Pancreas (tissue), 10 donors: Measurements from ENCODE around the gene NANOS2. TPM values are rescaled to one million over a fixed set of nuclear protein-coding genes. Genes with fewer than 3 reads are reported as not detected.

Source experiments
- ATAC-seq, 4 donors: fragments of 200-7000 bp; cut with Tn5 transposase; one replicate each; pipeline versions ENCODE4 v1.8.0 to v1.9.1; 2020; ENCODE audit warnings: mild to moderate bottlenecking in 4 of 4, moderate library complexity in 4 of 4
- DNase-seq, 6 donors: peaks; one replicate each; pipeline ENCODE4 v3.0.0-alpha.2; 2020
- FAIRE-seq: peaks from 2 replicates; lab custom pipeline; 2012; peaks lifted over from hg19 to GRCh38; lab: Jason Lieb, UNC
- H3K27ac ChIP-seq, 4 donors: fragments of 200-600 bp; sonication (generic); 1 replicate in 3 of 4; 2 replicates in 1 of 4; pipeline versions ENCODE4 v1.5.0 to v1.8.0; 2020
- H3K27me3 ChIP-seq, 4 donors: fragments of 200-600 bp; one replicate each; pipeline ENCODE4 v1.8.0; 2021
- H3K36me3 ChIP-seq, 3 donors: fragments of 200-600 bp; sonication (generic) in 1 of 3; one replicate each; pipeline versions ENCODE4 v1.5.0 to v1.8.0; 2020 to 2021
- H3K4me1 ChIP-seq, 3 donors: fragments of 200-600 bp; one replicate each; pipeline ENCODE4 v1.8.0; 2021
- H3K4me3 ChIP-seq, 4 donors: fragments of 200-600 bp; sonication (generic) in 2 of 4; one replicate each; pipeline versions ENCODE4 v1.5.0 to v1.8.0; 2020 to 2021
- H3K9me3 ChIP-seq, 4 donors: fragments of 200-600 bp; one replicate each; pipeline ENCODE4 v1.8.0; 2021
- WGBS, 2 donors: extraction: QIAGEN DNeasy Blood & Tissue Kit; methylation state at CpG; one replicate each; pipeline ENCODE4 v1.1.7; 2013; 5-methylcytosine and 5-hydroxymethylcytosine counted together
- intact Hi-C, 3 donors: fragments of 100-400 bp; cut with DNase I; formaldehyde crosslinking; loops; one replicate each; pipeline versions ENCODE4 v1.11.1 to v1.14.2; 2022
- polyA plus RNA-seq, 2 donors: library from polyadenylated mRNA; stranded (reverse); fragments of 200-250 nt; gene quantifications; one replicate each; pipeline ENCODE4 v1.2.3, GENCODE V29; 2013
- total RNA-seq, 6 donors: library from RNA; stranded (reverse); fragmentation: NEBNext Ultra II Directional in 4 of 6; extraction: Animal tissue kit (Norgen Biotek cat#: 25700) in 4 of 6; gene quantifications; one replicate each; pipeline versions ENCODE4 v1.2.1 to v1.2.4, GENCODE V29; 2021 to 2023
- TF ChIP-seq, protein P1 (sequence below), 4 donors: fragments of 200-600 bp; sonication (generic) in 3 of 4; IDR thresholded peaks; one replicate each; pipeline versions ENCODE4 v1.5.0 to v1.8.0; 2021; ENCODE audit warnings: antibody characterized with exemption in 4 of 4
- donor health status: healthy with polysubstance abuse.
- donor health status: DM: no; HTN: no; CAD: no; lungs with moderate emphysema.
- donor health status: DM: no; HTN: no; CAD: no.
- donor health status: control.
- donor health status: control.
- donor health status: Bipolar disorder and iron deficiency.
- donor health status: DM: yes; HTN: yes; CAD: no.
- donor health status: DM: no; HTN: no; CAD: no.
- donor health status: DM: no; HTN: no; CAD: no.
- donor health status: DM: yes; HTN: yes; CAD: no.

The NANOS2 gene
- total and polyA plus RNA-seq, 8 donors = not detected

- no peaks in the 10 kb centered on the region for H3K9me3 ChIP-seq
- no peak for ATAC-seq
- intact Hi-C loops = no loop called here
- H3K36me3 ChIP-seq = no peaks in the 10 kb centered on the region
- H3K27me3 ChIP-seq = peaks cover 0 to 9% (median 0%) of the 10 kb centered on the region in 4 donors
- TF ChIP-seq, protein P1, sequence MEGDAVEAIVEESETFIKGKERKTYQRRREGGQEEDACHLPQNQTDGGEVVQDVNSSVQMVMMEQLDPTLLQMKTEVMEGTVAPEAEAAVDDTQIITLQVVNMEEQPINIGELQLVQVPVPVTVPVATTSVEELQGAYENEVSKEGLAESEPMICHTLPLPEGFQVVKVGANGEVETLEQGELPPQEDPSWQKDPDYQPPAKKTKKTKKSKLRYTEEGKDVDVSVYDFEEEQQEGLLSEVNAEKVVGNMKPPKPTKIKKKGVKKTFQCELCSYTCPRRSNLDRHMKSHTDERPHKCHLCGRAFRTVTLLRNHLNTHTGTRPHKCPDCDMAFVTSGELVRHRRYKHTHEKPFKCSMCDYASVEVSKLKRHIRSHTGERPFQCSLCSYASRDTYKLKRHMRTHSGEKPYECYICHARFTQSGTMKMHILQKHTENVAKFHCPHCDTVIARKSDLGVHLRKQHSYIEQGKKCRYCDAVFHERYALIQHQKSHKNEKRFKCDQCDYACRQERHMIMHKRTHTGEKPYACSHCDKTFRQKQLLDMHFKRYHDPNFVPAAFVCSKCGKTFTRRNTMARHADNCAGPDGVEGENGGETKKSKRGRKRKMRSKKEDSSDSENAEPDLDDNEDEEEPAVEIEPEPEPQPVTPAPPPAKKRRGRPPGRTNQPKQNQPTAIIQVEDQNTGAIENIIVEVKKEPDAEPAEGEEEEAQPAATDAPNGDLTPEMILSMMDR (IDR thresholded peaks at IDR 0.05) = no peak
- FAIRE-seq = no peak
- 23 to 39% methylated on average over 23 to 67 of the region's 67 CpGs for WGBS, 2 donors
- no peaks in the 10 kb centered on the region for H3K4me1 ChIP-seq
- H3K4me3 ChIP-seq = no peak overlapping the region
- DNase-seq = no peak
- H3K27ac ChIP-seq = no peak overlapping the region
Measured at GRCh38 chr19:45939792-45940514, 25.4 kb upstream of the NANOS2 start.

- Histone ChIP-seq H3K4me1 (no peaks in the 10 kb centered on the region), H3K9me3 (no peaks in the 10 kb centered on the region), H3K36me3 (no peaks in the 10 kb centered on the region), H3K4me3 (no peak overlapping the region), H3K27me3 (peaks cover 0 to 5% (median 0%) of the 10 kb centered on the region in 4 donors), H3K27ac (no peak overlapping the region)
- intact Hi-C loops = no loop called here
- 75 to 84% methylated on average over 3 of the region's 3 CpGs for WGBS, 2 donors
- FAIRE-seq (no peak), DNase-seq (no peak), ATAC-seq (no peak)
- TF ChIP-seq, protein P1 (IDR thresholded peaks at IDR 0.05) = no peak
Measured at GRCh38 chr19:45938733-45939319, 24.2 kb upstream of the NANOS2 start.

DNA sequence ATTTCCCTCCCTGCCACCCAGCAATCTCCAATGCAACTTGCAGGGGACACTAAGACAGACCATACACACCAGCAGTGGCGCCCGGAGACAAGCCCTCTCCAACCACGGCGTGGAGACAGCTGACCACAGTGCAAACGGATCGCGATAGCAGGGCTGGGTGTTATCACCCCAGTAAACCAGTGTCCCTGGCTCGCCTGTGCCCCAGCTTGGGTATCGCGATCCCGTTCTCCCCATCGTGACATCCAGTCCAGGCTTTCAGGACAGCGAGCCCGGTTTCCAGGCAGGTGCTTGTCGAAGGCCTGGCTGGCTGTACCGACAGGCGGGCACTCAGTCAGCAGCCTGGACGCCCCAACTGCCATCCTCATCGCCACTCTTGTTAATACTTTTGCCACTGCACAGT, 20.7 kb upstream of the NANOS2 start:
- H3K27ac ChIP-seq = no peak overlapping the region
- intact Hi-C loops = no loop called here
- peaks cover 0 to 5% (median 0%) of the 10 kb centered on the region in 4 donors for H3K27me3 ChIP-seq
- ATAC-seq (no peak), FAIRE-seq (no peak), DNase-seq (no peak)
- no peaks in the 10 kb centered on the region for H3K36me3 ChIP-seq
- no peaks in the 10 kb centered on the region for H3K9me3 ChIP-seq
- no peaks in the 10 kb centered on the region for H3K4me1 ChIP-seq
- 42 to 49% methylated on average over 19 of the region's 19 CpGs for WGBS, 2 donors
- TF ChIP-seq, protein P1 (IDR thresholded peaks at IDR 0.05) = no peak
- no peak overlapping the region for H3K4me3 ChIP-seq

DNA sequence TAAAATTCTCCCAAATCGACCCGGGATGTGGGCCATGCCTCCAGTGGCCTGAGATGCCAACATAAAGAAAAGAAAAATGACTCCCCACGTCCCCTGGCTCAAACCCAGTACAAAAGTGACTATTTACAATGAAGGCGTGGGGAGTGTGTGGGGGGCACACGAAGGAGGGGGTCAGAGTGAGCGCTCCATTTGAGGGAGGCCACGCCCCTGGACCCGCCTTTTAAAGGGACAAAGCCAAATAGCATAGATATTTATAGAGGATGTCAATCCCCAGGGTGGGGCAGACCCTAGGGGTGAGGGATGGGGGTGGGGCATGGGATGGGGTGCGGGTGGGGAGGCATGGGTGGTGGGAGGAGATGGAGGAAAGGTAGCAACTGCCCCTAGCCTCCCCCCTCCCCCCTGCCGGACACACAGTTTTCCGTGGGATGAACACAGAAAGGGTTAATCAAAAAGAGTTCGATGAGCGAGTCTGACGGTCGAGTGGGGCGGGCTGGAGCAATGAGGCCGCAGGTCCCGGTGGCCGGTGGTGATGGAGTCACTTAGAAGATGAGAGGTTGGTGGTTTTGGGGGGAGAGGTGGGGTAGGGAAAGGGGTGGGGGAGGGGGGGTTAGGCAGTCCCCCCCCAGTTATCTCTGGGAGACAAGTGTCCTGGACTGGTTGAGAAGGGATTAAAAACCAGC, 20.1 kb upstream of the NANOS2 start:
- no peak overlapping the region for H3K27ac ChIP-seq
- ATAC-seq (no peak), DNase-seq (no peak), FAIRE-seq (no peak)
- no peaks in the 10 kb centered on the region for H3K4me1 ChIP-seq
- TF ChIP-seq, protein P1 (IDR thresholded peaks at IDR 0.05) = no peak
- peaks cover 0 to 5% (median 0%) of the 10 kb centered on the region in 4 donors for H3K27me3 ChIP-seq
- intact Hi-C loops = no loop called here
- no peak overlapping the region for H3K4me3 ChIP-seq
- no peaks in the 10 kb centered on the region for H3K36me3 ChIP-seq
- H3K9me3 ChIP-seq = no peaks in the 10 kb centered on the region
- 14 to 18% methylated on average over 18 to 19 of the region's 19 CpGs for WGBS, 2 donors
